Measurements from ENCODE around the gene CROCC2. TPM values are rescaled to one million over a fixed set of nuclear protein-coding genes. Genes with fewer than 3 reads are reported as not detected.

Gene CROCC2
- total and polyA plus RNA-seq, 2 donors (not counting 1 experiment from before 2014, with no cell fraction given): not detected

DNA sequence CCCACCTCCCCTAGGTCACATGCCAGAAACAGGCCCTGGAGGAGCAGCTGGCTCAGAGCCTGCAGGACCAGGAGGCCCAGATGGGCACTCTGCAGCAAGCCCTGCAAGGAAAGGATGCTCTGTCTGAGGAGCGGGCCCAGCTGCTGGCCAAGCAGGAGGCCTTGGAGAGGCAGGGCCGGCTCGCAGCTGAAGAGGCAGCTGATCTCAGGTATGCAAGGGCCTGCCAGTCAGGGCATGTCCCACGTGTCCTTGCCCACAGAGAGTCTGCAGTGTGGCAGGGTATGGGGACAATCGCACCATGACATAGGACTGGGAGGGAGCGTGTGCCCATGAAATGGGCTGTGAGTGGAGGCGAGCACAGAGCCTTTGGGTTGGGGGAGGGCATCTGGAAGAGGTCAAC lies 39.9 kb downstream of the CROCC2 start:
- WGBS (ENCODE audit: insufficient coverage): 87% methylated on average over 7 of the region's 7 CpGs
- Histone ChIP-seq H3K9ac (ENCODE audit: low read length) (no peak overlapping the region), H3K4me1 (ENCODE audit: control insufficient read depth in 2 of 2, insufficient read depth in 2 of 2, low read length in 2 of 2) (no peaks in the 10 kb centered on the region), H3K79me2 (ENCODE audit: control insufficient read depth, insufficient read depth, low read length) (no peaks in the 10 kb centered on the region), H3K36me3 (replicated peaks in 1 of 2; ENCODE audit: control extremely low read depth in 1 of 2, control insufficient read depth in 1 of 2, extremely low read depth in 1 of 2, insufficient read depth in 2 of 2, low read length in 1 of 2) (no peaks in the 10 kb centered on the region), H3K27me3 (replicated peaks in 1 of 4; ENCODE audit: control extremely low read depth in 1 of 4, control insufficient read depth in 3 of 4, insufficient read depth in 4 of 4, low read length in 3 of 4) (no peaks in the 10 kb centered on the region), H2AFZ (ENCODE audit: insufficient read depth, low read depth, low read length, poor library complexity, severe bottlenecking) (no peak overlapping the region), H4K20me1 (ENCODE audit: control insufficient read depth, insufficient read depth, low read length, poor library complexity, severe bottlenecking) (no peaks in the 10 kb centered on the region), H3K9me3 (ENCODE audit: control extremely low read depth in 1 of 3, control insufficient read depth in 2 of 3, insufficient read depth in 1 of 3, low read length in 2 of 3) (no peaks in the 10 kb centered on the region), H3K4me2 (replicated peaks; ENCODE audit: low read depth, low read length, poor library complexity, severe bottlenecking) (no peak overlapping the region), H3K27ac (ENCODE audit: low read length in 2 of 2) (no peak overlapping the region), H3K4me3 (ENCODE audit: control extremely low read depth in 1 of 5, extremely low read depth in 1 of 5, insufficient read depth in 1 of 5, low read depth in 2 of 5, low read length in 4 of 5) (no peak overlapping the region)
- H3K4me1 Mint-ChIP-seq: no peaks in the 10 kb centered on the region
- intact Hi-C loops (cut with micrococcal nuclease): no loop called here
- ChIA-PET POLR2A (no interaction called here), CTCF (no interaction called here)
- TF ChIP-seq, protein P1, sequence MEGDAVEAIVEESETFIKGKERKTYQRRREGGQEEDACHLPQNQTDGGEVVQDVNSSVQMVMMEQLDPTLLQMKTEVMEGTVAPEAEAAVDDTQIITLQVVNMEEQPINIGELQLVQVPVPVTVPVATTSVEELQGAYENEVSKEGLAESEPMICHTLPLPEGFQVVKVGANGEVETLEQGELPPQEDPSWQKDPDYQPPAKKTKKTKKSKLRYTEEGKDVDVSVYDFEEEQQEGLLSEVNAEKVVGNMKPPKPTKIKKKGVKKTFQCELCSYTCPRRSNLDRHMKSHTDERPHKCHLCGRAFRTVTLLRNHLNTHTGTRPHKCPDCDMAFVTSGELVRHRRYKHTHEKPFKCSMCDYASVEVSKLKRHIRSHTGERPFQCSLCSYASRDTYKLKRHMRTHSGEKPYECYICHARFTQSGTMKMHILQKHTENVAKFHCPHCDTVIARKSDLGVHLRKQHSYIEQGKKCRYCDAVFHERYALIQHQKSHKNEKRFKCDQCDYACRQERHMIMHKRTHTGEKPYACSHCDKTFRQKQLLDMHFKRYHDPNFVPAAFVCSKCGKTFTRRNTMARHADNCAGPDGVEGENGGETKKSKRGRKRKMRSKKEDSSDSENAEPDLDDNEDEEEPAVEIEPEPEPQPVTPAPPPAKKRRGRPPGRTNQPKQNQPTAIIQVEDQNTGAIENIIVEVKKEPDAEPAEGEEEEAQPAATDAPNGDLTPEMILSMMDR (IDR thresholded peaks at IDR 0.05): no peak
- TF ChIP-seq EZH2 (IDR thresholded peaks at IDR 0.05; ENCODE audit: borderline replicate concordance, insufficient read depth, low read depth, low read length, poor library complexity, severe bottlenecking): no peak
- H3K27me3 Mint-ChIP-seq: peaks cover 15% of the 10 kb centered on the region
- no peak overlapping the region for H3K4me3 Mint-ChIP-seq
- ATAC-seq (ENCODE audit: low read depth): no peak
- DNase-seq: no peak
- no peak overlapping the region for H3K27ac Mint-ChIP-seq
- H3K9me3 Mint-ChIP-seq (ENCODE audit: insufficient read depth): peaks cover under 1% of the 10 kb centered on the region

DNA sequence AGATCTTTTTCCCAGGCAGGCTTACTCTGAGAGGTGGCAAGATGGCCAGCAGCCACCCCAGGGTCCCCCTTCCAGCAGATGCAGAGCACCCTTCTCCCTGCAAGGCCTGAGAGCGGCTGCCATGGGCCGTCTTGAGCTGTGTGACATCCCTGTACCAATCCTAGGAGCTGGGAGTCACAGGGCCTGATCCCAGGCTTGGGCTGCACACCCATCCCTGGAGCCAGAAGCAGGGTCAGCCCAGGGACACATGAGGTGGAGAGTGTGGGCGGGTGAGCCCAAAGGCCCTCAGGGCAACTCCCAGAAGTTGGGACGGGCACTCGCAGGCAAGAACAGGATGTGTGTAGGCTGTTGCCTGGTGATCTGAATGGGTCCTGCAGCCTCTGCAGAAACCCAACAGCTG lies 40.5 kb downstream of the CROCC2 start:
- no peak overlapping the region for H3K4me3 Mint-ChIP-seq

More for the DNA sequence above, 40.5 kb downstream of the CROCC2 start:
- ATAC-seq (ENCODE audit: low read depth) (no peak), DNase-seq (no peak)
- 88% methylated on average over 5 of the region's 5 CpGs for WGBS (ENCODE audit: insufficient coverage)
- no peaks in the 10 kb centered on the region for H3K79me2 ChIP-seq (ENCODE audit: control insufficient read depth, insufficient read depth, low read length)
- H3K4me3 ChIP-seq (ENCODE audit: control extremely low read depth in 1 of 5, extremely low read depth in 1 of 5, insufficient read depth in 1 of 5, low read depth in 2 of 5, low read length in 4 of 5): no peak overlapping the region
- no peaks in the 10 kb centered on the region for H3K4me1 ChIP-seq (ENCODE audit: control insufficient read depth in 2 of 2, insufficient read depth in 2 of 2, low read length in 2 of 2)
- H2AFZ ChIP-seq (ENCODE audit: insufficient read depth, low read depth, low read length, poor library complexity, severe bottlenecking): no peak overlapping the region
- H3K27ac Mint-ChIP-seq: no peak overlapping the region
- no peak overlapping the region for H3K4me2 ChIP-seq (replicated peaks; ENCODE audit: low read depth, low read length, poor library complexity, severe bottlenecking)
- ChIA-PET CTCF (no interaction called here), POLR2A (no interaction called here)
- intact Hi-C loops (cut with micrococcal nuclease): no loop called here
- no peaks in the 10 kb centered on the region for H3K36me3 ChIP-seq (replicated peaks in 1 of 2; ENCODE audit: control extremely low read depth in 1 of 2, control insufficient read depth in 1 of 2, extremely low read depth in 1 of 2, insufficient read depth in 2 of 2, low read length in 1 of 2)
- H3K9ac ChIP-seq (ENCODE audit: low read length): no peak overlapping the region
- H3K27me3 ChIP-seq (replicated peaks in 1 of 4; ENCODE audit: control extremely low read depth in 1 of 4, control insufficient read depth in 3 of 4, insufficient read depth in 4 of 4, low read length in 3 of 4): no peaks in the 10 kb centered on the region
- no peak for TF ChIP-seq EZH2 (IDR thresholded peaks at IDR 0.05; ENCODE audit: borderline replicate concordance, insufficient read depth, low read depth, low read length, poor library complexity, severe bottlenecking)
- TF ChIP-seq, protein P1 (IDR thresholded peaks at IDR 0.05): no peak
- no peaks in the 10 kb centered on the region for H3K9me3 Mint-ChIP-seq (ENCODE audit: insufficient read depth)
- H3K4me1 Mint-ChIP-seq: no peaks in the 10 kb centered on the region
- H3K27ac ChIP-seq (ENCODE audit: low read length in 2 of 2): no peak overlapping the region
- peaks cover 13% of the 10 kb centered on the region for H3K27me3 Mint-ChIP-seq
- no peaks in the 10 kb centered on the region for H3K9me3 ChIP-seq (ENCODE audit: control extremely low read depth in 1 of 3, control insufficient read depth in 2 of 3, insufficient read depth in 1 of 3, low read length in 2 of 3)
- no peaks in the 10 kb centered on the region for H4K20me1 ChIP-seq (ENCODE audit: control insufficient read depth, insufficient read depth, low read length, poor library complexity, severe bottlenecking)

All from B cell (primary cell).